ENCODE measurements around the gene LRP1B. TPM values are rescaled to one million over a fixed set of nuclear protein-coding genes. Genes with fewer than 3 reads are reported as not detected.

The LRP1B gene
- total and polyA plus RNA-seq, 4 donors = 0.01 to 0.84 (median 0.17) TPM

DNA sequence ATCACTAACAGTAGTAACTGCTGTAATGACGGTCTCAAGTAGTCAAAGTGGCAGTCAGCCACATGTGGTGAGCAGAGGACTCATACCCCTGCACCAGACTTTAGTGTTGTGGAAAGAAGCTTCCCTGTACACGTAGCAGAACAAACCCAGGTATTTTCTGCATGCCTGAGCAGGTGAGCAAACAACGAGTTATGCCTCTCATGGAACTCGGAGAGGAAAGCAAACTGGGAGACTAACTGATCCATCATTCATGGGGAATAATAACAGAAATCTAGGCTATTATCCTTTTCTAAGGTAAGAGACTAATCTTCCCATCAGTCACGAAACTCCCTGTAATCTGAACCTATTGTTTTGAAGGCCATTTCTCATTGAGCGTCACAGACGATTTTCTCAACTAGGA, 1855.4 kb downstream of the LRP1B start:
- 64% methylated on average over 7 of the region's 7 CpGs for WGBS
- H3K9me3 ChIP-seq (ENCODE audit: control insufficient read depth in 4 of 4, low read length in 3 of 4) = no peaks in the 10 kb centered on the region
- TF ChIP-seq NR2F2 (IDR thresholded peaks at IDR 0.05) = no peak
- TF ChIP-seq JUND (IDR thresholded peaks at IDR 0.05) = no peak
- no peak for TF ChIP-seq SP1 (IDR thresholded peaks at IDR 0.05)
- no peak for TF ChIP-seq CTCF (IDR thresholded peaks at IDR 0.05; ENCODE audit: low read depth, low read length, missing input control)
- TF ChIP-seq FOXA2 (IDR thresholded peaks at IDR 0.05) = no peak
- TF ChIP-seq, protein P1, sequence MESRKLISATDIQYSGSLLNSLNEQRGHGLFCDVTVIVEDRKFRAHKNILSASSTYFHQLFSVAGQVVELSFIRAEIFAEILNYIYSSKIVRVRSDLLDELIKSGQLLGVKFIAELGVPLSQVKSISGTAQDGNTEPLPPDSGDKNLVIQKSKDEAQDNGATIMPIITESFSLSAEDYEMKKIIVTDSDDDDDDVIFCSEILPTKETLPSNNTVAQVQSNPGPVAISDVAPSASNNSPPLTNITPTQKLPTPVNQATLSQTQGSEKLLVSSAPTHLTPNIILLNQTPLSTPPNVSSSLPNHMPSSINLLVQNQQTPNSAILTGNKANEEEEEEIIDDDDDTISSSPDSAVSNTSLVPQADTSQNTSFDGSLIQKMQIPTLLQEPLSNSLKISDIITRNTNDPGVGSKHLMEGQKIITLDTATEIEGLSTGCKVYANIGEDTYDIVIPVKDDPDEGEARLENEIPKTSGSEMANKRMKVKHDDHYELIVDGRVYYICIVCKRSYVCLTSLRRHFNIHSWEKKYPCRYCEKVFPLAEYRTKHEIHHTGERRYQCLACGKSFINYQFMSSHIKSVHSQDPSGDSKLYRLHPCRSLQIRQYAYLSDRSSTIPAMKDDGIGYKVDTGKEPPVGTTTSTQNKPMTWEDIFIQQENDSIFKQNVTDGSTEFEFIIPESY (IDR thresholded peaks at IDR 0.05) = no peak
- no peak for TF ChIP-seq RAD21 (IDR thresholded peaks at IDR 0.05)
- TF ChIP-seq ATF3 (IDR thresholded peaks at IDR 0.05) = no peak
- no peak for TF ChIP-seq HNF4G (IDR thresholded peaks at IDR 0.05)
- TF ChIP-seq GABPA (IDR thresholded peaks at IDR 0.05 in 1 of 2, conservative IDR thresholded peaks at IDR 0.05 in 1 of 2) = no peak
- no peak for TF ChIP-seq YY1 (IDR thresholded peaks at IDR 0.05)
- no peak for TF ChIP-seq FOXA1 (IDR thresholded peaks at IDR 0.05)
- no peak for TF ChIP-seq HNF4A (conservative IDR thresholded peaks at IDR 0.05)
- TF ChIP-seq TAF1 (conservative IDR thresholded peaks at IDR 0.05) = no peak
- no peak for TF ChIP-seq EGR1 (IDR thresholded peaks at IDR 0.05; ENCODE audit: low read depth in 2 of 2)
- no peaks in the 10 kb centered on the region for H3K36me3 ChIP-seq (ENCODE audit: control insufficient read depth in 4 of 4, insufficient read depth in 3 of 4, low read depth in 1 of 4, low read length in 3 of 4)
- DNase-seq (ENCODE audit: low spot score) = no peak
- no peak overlapping the region for H3K9ac ChIP-seq (ENCODE audit: low read depth in 1 of 2, low read length in 2 of 2)
- no peak overlapping the region for H3K27ac ChIP-seq (ENCODE audit: low read depth in 1 of 2, low read length in 2 of 2)
- no peak overlapping the region for H3K4me3 ChIP-seq (ENCODE audit: low read depth in 1 of 3, low read length in 3 of 3)
- H3K4me1 ChIP-seq (ENCODE audit: control insufficient read depth in 4 of 4, insufficient read depth in 4 of 4, low read length in 3 of 4) = no peaks in the 10 kb centered on the region
- no peaks in the 10 kb centered on the region for H3K27me3 ChIP-seq (ENCODE audit: control insufficient read depth in 4 of 4, insufficient read depth in 4 of 4, low read length in 3 of 4)

DNA sequence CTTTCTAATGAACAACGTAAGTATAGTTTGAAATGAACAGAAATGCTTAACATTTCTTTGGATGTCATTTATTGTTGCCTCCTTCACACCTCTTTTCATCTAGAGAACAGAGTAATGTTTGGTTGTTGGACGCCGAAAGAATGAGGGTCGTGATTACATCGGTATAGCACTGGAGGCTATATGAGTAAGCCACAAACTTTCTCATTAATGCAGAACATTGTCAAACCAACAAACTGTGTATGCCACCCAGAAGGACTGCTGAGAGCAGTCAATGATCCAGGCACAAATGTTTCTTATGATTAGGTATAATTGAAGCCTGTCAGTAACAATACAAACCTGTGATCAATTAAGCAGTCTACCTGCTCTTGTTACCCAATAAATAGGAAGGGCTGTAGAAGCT, 1855.9 kb downstream of the LRP1B start:
- Histone ChIP-seq H3K9ac (ENCODE audit: low read depth in 1 of 2, low read length in 2 of 2) (no peak overlapping the region), H3K36me3 (ENCODE audit: control insufficient read depth in 4 of 4, insufficient read depth in 3 of 4, low read depth in 1 of 4, low read length in 3 of 4) (no peaks in the 10 kb centered on the region), H3K9me3 (ENCODE audit: control insufficient read depth in 4 of 4, low read length in 3 of 4) (no peaks in the 10 kb centered on the region), H3K27ac (ENCODE audit: low read depth in 1 of 2, low read length in 2 of 2) (no peak overlapping the region), H3K4me1 (ENCODE audit: control insufficient read depth in 4 of 4, insufficient read depth in 4 of 4, low read length in 3 of 4) (no peaks in the 10 kb centered on the region), H3K27me3 (ENCODE audit: control insufficient read depth in 4 of 4, insufficient read depth in 4 of 4, low read length in 3 of 4) (no peaks in the 10 kb centered on the region), H3K4me3 (ENCODE audit: low read depth in 1 of 3, low read length in 3 of 3) (no peak overlapping the region)
- 72% methylated on average over 5 of the region's 5 CpGs for WGBS
- no peak for TF ChIP-seq FOXA2 (IDR thresholded peaks at IDR 0.05)
- TF ChIP-seq SP1 (IDR thresholded peaks at IDR 0.05) = no peak
- no peak for DNase-seq (ENCODE audit: low spot score)

DNA sequence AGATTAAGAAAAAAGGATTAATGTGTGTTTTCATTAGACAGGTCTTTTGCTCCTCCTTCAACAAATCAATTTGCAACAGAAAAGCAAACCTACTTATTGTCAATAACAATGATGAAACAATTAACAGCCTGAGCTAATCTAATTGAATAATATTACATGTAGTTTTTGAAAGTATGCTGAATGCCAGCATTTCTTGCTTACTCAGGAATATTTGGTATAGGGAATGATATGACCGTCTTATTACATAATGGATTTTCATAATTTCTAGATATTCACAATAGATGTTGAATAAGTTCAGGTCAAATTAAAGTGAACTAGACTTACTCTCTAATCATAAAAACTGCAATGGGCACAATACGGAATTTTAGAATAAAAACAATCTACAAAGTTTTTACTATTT, 1856.9 kb downstream of the LRP1B start:
- Histone ChIP-seq H3K4me1 (ENCODE audit: control insufficient read depth in 4 of 4, insufficient read depth in 4 of 4, low read length in 3 of 4) (no peaks in the 10 kb centered on the region), H3K9me3 (ENCODE audit: control insufficient read depth in 4 of 4, low read length in 3 of 4) (no peaks in the 10 kb centered on the region), H3K36me3 (ENCODE audit: control insufficient read depth in 4 of 4, insufficient read depth in 3 of 4, low read depth in 1 of 4, low read length in 3 of 4) (no peaks in the 10 kb centered on the region), H3K27me3 (ENCODE audit: control insufficient read depth in 4 of 4, insufficient read depth in 4 of 4, low read length in 3 of 4) (no peaks in the 10 kb centered on the region), H3K4me3 (ENCODE audit: low read depth in 1 of 3, low read length in 3 of 3) (no peak overlapping the region), H3K9ac (ENCODE audit: low read depth in 1 of 2, low read length in 2 of 2) (no peak overlapping the region), H3K27ac (ENCODE audit: low read depth in 1 of 2, low read length in 2 of 2) (no peak overlapping the region)
- 87% methylated on average over 2 of the region's 2 CpGs for WGBS
- no peak for TF ChIP-seq ATF3 (IDR thresholded peaks at IDR 0.05)
- TF ChIP-seq HNF4A (conservative IDR thresholded peaks at IDR 0.05) = no peak
- no peak for TF ChIP-seq HNF4G (IDR thresholded peaks at IDR 0.05)
- no peak for TF ChIP-seq YY1 (IDR thresholded peaks at IDR 0.05)
- TF ChIP-seq, protein P1 (IDR thresholded peaks at IDR 0.05) = no peak
- no peak for TF ChIP-seq NR2F2 (IDR thresholded peaks at IDR 0.05)
- no peak for TF ChIP-seq FOXA2 (IDR thresholded peaks at IDR 0.05)
- no peak for TF ChIP-seq SP1 (IDR thresholded peaks at IDR 0.05)
- TF ChIP-seq CTCF (IDR thresholded peaks at IDR 0.05; ENCODE audit: low read depth, low read length, missing input control) = no peak
- TF ChIP-seq GABPA (IDR thresholded peaks at IDR 0.05 in 1 of 2, conservative IDR thresholded peaks at IDR 0.05 in 1 of 2) = no peak
- DNase-seq (ENCODE audit: low spot score) = no peak
